Neural cell (in vitro differentiated cells): ENCODE results near the gene STMN3.

Experiments used
- EP300 ChIP-seq: fragments of 450-650 bp; conservative IDR thresholded peaks from 2 replicates; pipeline ENCODE4 v1.6.1; 2014; ENCODE audit warnings: antibody characterized with exemption, mild to moderate bottlenecking, moderate library complexity; ENCODE audit not compliant: poor library complexity, severe bottlenecking
- EZH2 ChIP-seq: fragments of 200-600, 300-800 bp; shearing (Covaris generic), sonication (generic); IDR thresholded peaks from 2 replicates; pipeline ENCODE4 v1.6.1; 2014; ENCODE audit warnings: antibody characterized with exemption, low read length, borderline replicate concordance, mild to moderate bottlenecking; ENCODE audit not compliant: insufficient read depth, poor library complexity, severe bottlenecking
- POLR2AphosphoS5 ChIP-seq: IDR thresholded peaks from 2 replicates; pipeline ENCODE4 v1.6.1; 2012
- RAD21 ChIP-seq: fragments of 450-650 bp; conservative IDR thresholded peaks from 2 replicates; pipeline ENCODE4 v1.6.1; 2014; ENCODE audit warnings: antibody characterized with exemption, mild to moderate bottlenecking, moderate library complexity
- SMC3 ChIP-seq: fragments of 450-650 bp; conservative IDR thresholded peaks from 2 replicates; pipeline ENCODE4 v1.6.1; 2014; ENCODE audit warnings: antibody characterized with exemption, mild to moderate bottlenecking, moderate library complexity; ENCODE audit not compliant: poor library complexity
- TAF1 ChIP-seq: IDR thresholded peaks from 2 replicates; pipeline ENCODE4 v1.6.1; 2012; ENCODE audit warnings: low read depth
- TF ChIP-seq, protein P1 (sequence below): fragments of 450-650 bp; IDR thresholded peaks from 2 replicates; pipeline ENCODE4 v1.5.1; 2014; ENCODE audit warnings: antibody characterized with exemption, mild to moderate bottlenecking, moderate library complexity; ENCODE audit not compliant: poor library complexity, severe bottlenecking

DNA sequence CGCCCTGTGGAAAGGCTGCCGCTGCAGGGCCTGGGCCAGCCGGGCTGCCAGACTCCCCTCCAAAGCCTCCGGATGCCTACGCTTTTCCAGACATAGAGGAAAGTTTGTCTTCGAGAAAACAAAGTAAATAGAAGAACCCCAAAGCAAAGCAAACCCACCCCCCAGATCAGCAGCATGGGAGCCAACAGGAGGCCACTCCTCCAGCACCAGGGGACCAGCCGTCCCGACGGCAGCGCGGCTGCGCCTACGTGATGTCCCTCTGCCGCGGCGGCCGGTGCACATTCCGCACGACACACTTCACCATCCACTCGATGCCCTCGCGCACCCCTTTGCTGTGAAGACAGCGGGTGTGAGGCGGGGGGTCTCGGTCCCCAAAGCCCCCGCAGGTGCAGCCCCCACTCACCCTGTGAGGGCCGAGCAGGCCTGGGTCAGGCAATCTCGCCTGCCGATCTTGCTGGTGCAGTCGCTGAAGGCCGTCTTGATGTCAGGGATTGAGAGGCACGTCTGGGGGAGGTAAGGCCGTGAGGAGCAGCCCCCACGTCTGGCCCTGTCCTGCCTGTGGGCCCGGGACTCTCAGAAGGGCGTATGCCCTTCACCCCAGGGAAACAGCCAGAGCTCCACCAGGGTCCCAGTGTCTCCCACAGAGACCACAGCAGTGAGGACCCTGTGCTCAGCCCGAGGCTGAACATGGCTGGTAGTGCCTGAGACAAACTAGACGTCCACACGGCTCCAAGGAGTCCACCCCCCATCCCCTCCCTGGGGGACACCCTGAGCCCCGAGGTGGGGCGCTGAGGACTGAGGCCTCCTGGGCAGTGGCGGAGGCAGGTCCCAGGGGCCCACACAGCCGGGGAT is 47.2 kb upstream of the STMN3 start:
- TF ChIP-seq POLR2AphosphoS5: no peak
- TF ChIP-seq, protein P1, sequence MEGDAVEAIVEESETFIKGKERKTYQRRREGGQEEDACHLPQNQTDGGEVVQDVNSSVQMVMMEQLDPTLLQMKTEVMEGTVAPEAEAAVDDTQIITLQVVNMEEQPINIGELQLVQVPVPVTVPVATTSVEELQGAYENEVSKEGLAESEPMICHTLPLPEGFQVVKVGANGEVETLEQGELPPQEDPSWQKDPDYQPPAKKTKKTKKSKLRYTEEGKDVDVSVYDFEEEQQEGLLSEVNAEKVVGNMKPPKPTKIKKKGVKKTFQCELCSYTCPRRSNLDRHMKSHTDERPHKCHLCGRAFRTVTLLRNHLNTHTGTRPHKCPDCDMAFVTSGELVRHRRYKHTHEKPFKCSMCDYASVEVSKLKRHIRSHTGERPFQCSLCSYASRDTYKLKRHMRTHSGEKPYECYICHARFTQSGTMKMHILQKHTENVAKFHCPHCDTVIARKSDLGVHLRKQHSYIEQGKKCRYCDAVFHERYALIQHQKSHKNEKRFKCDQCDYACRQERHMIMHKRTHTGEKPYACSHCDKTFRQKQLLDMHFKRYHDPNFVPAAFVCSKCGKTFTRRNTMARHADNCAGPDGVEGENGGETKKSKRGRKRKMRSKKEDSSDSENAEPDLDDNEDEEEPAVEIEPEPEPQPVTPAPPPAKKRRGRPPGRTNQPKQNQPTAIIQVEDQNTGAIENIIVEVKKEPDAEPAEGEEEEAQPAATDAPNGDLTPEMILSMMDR: no peak
- TF ChIP-seq EP300: no peak
- no peak for TF ChIP-seq TAF1
- TF ChIP-seq SMC3: no peak
- no peak for TF ChIP-seq EZH2
- TF ChIP-seq RAD21: no peak
